Upper lobe of left lung (tissue), 4 donors: Measurements from ENCODE around the gene CRHR2.

ENCODE experiments used
- POLR2A ChIP-seq, 4 donors: fragments of 450-650 bp; IDR thresholded peaks; one replicate each; pipeline ENCODE4 v1.5.1; 2016 to 2017; ENCODE audit warnings: antibody characterized with exemption in 4 of 4, mild to moderate bottlenecking in 2 of 4
- TF ChIP-seq, protein P1 (sequence below), 6 experiments: fragments of 450-650 bp in 4 of 6; fragments of 200-600 bp in 2 of 6; sonication (generic) in 2 of 6; IDR thresholded peaks; one replicate each; pipeline ENCODE4 v1.5.1; 2016 to 2019; ENCODE audit warnings: antibody characterized with exemption in 6 of 6

DNA sequence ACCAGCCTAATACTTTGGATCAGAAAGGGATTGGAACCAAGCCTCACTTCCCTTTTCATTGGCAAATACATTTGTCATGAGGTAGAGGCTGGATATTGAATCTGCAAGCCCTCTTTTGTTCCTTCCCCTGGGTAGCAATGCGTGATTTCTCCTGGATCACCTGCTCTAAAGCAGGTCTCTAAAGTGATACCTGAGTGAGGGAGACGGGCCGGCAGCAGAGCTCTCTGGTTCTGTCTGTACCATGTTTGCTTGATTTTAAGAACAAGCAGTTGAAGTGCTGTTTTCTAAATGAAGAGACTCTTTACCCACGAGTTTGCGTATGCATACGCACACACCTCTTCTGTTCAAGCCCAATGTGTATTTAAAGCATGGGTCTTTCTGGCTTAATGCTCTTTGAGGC is 46.5 kb downstream of the CRHR2 start:
- TF ChIP-seq, protein P1, sequence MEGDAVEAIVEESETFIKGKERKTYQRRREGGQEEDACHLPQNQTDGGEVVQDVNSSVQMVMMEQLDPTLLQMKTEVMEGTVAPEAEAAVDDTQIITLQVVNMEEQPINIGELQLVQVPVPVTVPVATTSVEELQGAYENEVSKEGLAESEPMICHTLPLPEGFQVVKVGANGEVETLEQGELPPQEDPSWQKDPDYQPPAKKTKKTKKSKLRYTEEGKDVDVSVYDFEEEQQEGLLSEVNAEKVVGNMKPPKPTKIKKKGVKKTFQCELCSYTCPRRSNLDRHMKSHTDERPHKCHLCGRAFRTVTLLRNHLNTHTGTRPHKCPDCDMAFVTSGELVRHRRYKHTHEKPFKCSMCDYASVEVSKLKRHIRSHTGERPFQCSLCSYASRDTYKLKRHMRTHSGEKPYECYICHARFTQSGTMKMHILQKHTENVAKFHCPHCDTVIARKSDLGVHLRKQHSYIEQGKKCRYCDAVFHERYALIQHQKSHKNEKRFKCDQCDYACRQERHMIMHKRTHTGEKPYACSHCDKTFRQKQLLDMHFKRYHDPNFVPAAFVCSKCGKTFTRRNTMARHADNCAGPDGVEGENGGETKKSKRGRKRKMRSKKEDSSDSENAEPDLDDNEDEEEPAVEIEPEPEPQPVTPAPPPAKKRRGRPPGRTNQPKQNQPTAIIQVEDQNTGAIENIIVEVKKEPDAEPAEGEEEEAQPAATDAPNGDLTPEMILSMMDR (IDR thresholded peaks at IDR 0.05), result no peak
- no peak for TF ChIP-seq POLR2A (IDR thresholded peaks at IDR 0.05)
